Liver (tissue), 9 donors: Measurements from ENCODE around the gene LRRC72. TPM values are rescaled to one million over a fixed set of nuclear protein-coding genes. Genes with fewer than 3 reads are reported as not detected.

Experiments
- DNase-seq: peaks from one replicate; pipeline ENCODE4 v3.0.0-alpha.2; 2017; ENCODE audit warnings: low spot score
- H3K27ac ChIP-seq, 2 donors: one replicate each; pipeline ENCODE4 v1.7.0; 2013; ENCODE audit warnings: inconsistent platforms in 2 of 2, low read length in 2 of 2, control low read depth in 1 of 2, low read depth in 1 of 2, mild to moderate bottlenecking in 1 of 2
- H3K27me3 ChIP-seq, 4 donors: one replicate each; pipeline versions ENCODE4 v1.6.1 to v1.7.0; 2013; ENCODE audit warnings: low read length in 3 of 4, inconsistent platforms in 1 of 4, mild to moderate bottlenecking in 1 of 4, moderate library complexity in 1 of 4; ENCODE audit not compliant: control insufficient read depth in 4 of 4, insufficient read depth in 4 of 4
- H3K36me3 ChIP-seq, 4 donors: one replicate each; pipeline versions ENCODE4 v1.6.1 to v1.7.0; 2013; ENCODE audit warnings: low read length in 3 of 4, mild to moderate bottlenecking in 3 of 4, low read depth in 1 of 4, moderate library complexity in 1 of 4; ENCODE audit not compliant: control insufficient read depth in 4 of 4, insufficient read depth in 3 of 4
- H3K4me1 ChIP-seq, 4 donors: one replicate each; pipeline versions ENCODE4 v1.6.1 to v1.7.0; 2013; ENCODE audit warnings: low read length in 3 of 4, mild to moderate bottlenecking in 3 of 4, moderate library complexity in 1 of 4; ENCODE audit not compliant: control insufficient read depth in 4 of 4, insufficient read depth in 4 of 4
- H3K4me3 ChIP-seq, 3 donors: one replicate each; pipeline versions ENCODE4 v1.6.1 to v1.7.0; 2013; ENCODE audit warnings: low read length in 3 of 3, control low read depth in 1 of 3, low read depth in 1 of 3, mild to moderate bottlenecking in 1 of 3
- H3K9ac ChIP-seq, 2 donors: one replicate each; pipeline ENCODE4 v1.7.0; 2013; ENCODE audit warnings: low read length in 2 of 2, mild to moderate bottlenecking in 2 of 2, moderate library complexity in 2 of 2, control low read depth in 1 of 2, low read depth in 1 of 2
- H3K9me3 ChIP-seq, 4 donors: one replicate each; pipeline versions ENCODE4 v1.6.1 to v1.7.0; 2013; ENCODE audit warnings: low read length in 3 of 4; ENCODE audit not compliant: control insufficient read depth in 4 of 4
- EGR1 ChIP-seq, 2 donors: IDR thresholded peaks; 2 replicates each; pipeline ENCODE4 v1.6.1; 2016 to 2018; ENCODE audit warnings: antibody characterized with exemption in 2 of 2, low read depth in 2 of 2
- FOXA1 ChIP-seq: IDR thresholded peaks from 2 replicates; pipeline ENCODE4 v1.6.1; 2016; ENCODE audit warnings: antibody characterized with exemption
- FOXA2 ChIP-seq: IDR thresholded peaks from 2 replicates; pipeline ENCODE4 v1.6.1; 2016; ENCODE audit warnings: antibody characterized with exemption
- GABPA ChIP-seq, 2 donors: IDR thresholded peaks in 1 of 2; conservative IDR thresholded peaks in 1 of 2; 2 replicates each; pipeline ENCODE4 v1.6.1; 2016; ENCODE audit warnings: antibody characterized with exemption in 2 of 2, mild to moderate bottlenecking in 1 of 2, moderate library complexity in 1 of 2
- HNF4A ChIP-seq, 2 donors: conservative IDR thresholded peaks; 2 replicates each; pipeline ENCODE4 v1.6.1; 2016; ENCODE audit warnings: antibody characterized with exemption in 2 of 2, mild to moderate bottlenecking in 2 of 2
- HNF4G ChIP-seq: IDR thresholded peaks from 2 replicates; pipeline ENCODE4 v1.6.1; 2016; ENCODE audit warnings: antibody characterized with exemption
- JUND ChIP-seq, 2 donors: IDR thresholded peaks; 2 replicates each; pipeline ENCODE4 v1.6.1; 2016; ENCODE audit warnings: antibody characterized with exemption in 2 of 2
- NR2F2 ChIP-seq: IDR thresholded peaks from 2 replicates; pipeline ENCODE4 v1.6.1; 2016; ENCODE audit warnings: antibody characterized with exemption
- RAD21 ChIP-seq, 2 donors: IDR thresholded peaks; 2 replicates each; pipeline ENCODE4 v1.6.1; 2016; ENCODE audit warnings: antibody characterized with exemption in 2 of 2, mild to moderate bottlenecking in 2 of 2
- RXRA ChIP-seq, 2 donors: IDR thresholded peaks; 2 replicates each; pipeline ENCODE4 v1.6.1; 2017 to 2018; ENCODE audit warnings: antibody characterized with exemption in 2 of 2, mild to moderate bottlenecking in 1 of 2
- SP1 ChIP-seq: IDR thresholded peaks from 2 replicates; pipeline ENCODE4 v1.6.1; 2018; ENCODE audit warnings: antibody characterized with exemption, mild to moderate bottlenecking
- TAF1 ChIP-seq: conservative IDR thresholded peaks from 2 replicates; pipeline ENCODE4 v1.6.1; 2016; ENCODE audit warnings: antibody characterized with exemption, mild to moderate bottlenecking
- YY1 ChIP-seq: IDR thresholded peaks from 2 replicates; pipeline ENCODE4 v1.6.1; 2016; ENCODE audit warnings: antibody characterized with exemption, mild to moderate bottlenecking
- WGBS: extraction: QIAGEN DNeasy Blood & Tissue Kit; methylation state at CpG from one replicate; pipeline ENCODE4 v1.1.7; 2013; 5-methylcytosine and 5-hydroxymethylcytosine counted together
- polyA plus RNA-seq, 2 donors: library from polyadenylated mRNA; stranded (reverse) in 1 of 2; unstranded in 1 of 2; fragments of 200-250 nt in 1 of 2; fragments of >200 nt in 1 of 2; fragmentation: Nextera tagmentation in 1 of 2; extraction: Ambion mirVana in 1 of 2; gene quantifications; one replicate each; pipeline versions ENCODE4 v1.2.1 to v1.2.3, GENCODE V29; 2013 to 2015
- total RNA-seq, 2 donors: library from RNA; depleted of rRNA; stranded (reverse); fragments of >200 nt; gene quantifications; one replicate each; pipeline ENCODE4 v1.2.3, GENCODE V29; 2014
- TF ChIP-seq, protein P1 (sequence below): IDR thresholded peaks from 2 replicates; pipeline ENCODE4 v1.6.1; 2016; ENCODE audit warnings: antibody characterized with exemption, mild to moderate bottlenecking
- TF ChIP-seq, protein P2 (sequence below): fragments of 150-350 bp; IDR thresholded peaks from 2 replicates; pipeline ENCODE4 v1.5.1; 2017; ENCODE audit warnings: improper control_type of control experiment, low read depth, low read length; ENCODE audit not compliant: missing input control
- TF ChIP-seq, protein P3 (sequence below): IDR thresholded peaks from 2 replicates; pipeline ENCODE4 v1.6.1; 2016; ENCODE audit warnings: antibody characterized with exemption
- TF ChIP-seq, protein P4 (sequence below): IDR thresholded peaks from 2 replicates; pipeline ENCODE4 v1.6.1; 2016; ENCODE audit warnings: antibody characterized with exemption
- TF ChIP-seq, protein P5 (sequence below): IDR thresholded peaks from 2 replicates; pipeline ENCODE4 v1.6.1; 2016; ENCODE audit warnings: antibody characterized with exemption
- donor health status: healthy.
- donor health status: healthy.
- donor health status: healthy.
- donor health status: healthy.
- donor health status: healthy.

Gene LRRC72
- total and polyA plus RNA-seq, 4 donors: not detected

DNA sequence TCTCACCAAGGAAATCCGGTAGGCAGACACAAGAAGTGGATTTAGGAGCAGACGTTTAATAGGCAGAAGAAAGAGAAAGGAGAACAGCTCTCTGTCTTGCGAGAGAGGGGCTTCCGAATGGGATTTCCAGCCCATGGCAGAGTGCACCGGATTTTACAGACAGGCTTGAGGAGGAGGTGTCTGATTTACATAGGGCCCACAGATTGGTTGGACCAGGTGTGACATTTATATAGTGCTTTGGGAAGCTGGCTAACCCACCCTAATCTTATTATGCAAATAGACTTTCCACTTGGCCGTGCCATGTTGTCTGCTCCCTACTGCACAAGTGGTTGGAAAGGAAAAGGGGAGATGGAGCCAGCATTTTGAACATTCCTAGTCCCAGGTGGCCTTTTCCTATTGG is 61.2 kb downstream of the LRRC72 start:
- TF ChIP-seq, protein P1, sequence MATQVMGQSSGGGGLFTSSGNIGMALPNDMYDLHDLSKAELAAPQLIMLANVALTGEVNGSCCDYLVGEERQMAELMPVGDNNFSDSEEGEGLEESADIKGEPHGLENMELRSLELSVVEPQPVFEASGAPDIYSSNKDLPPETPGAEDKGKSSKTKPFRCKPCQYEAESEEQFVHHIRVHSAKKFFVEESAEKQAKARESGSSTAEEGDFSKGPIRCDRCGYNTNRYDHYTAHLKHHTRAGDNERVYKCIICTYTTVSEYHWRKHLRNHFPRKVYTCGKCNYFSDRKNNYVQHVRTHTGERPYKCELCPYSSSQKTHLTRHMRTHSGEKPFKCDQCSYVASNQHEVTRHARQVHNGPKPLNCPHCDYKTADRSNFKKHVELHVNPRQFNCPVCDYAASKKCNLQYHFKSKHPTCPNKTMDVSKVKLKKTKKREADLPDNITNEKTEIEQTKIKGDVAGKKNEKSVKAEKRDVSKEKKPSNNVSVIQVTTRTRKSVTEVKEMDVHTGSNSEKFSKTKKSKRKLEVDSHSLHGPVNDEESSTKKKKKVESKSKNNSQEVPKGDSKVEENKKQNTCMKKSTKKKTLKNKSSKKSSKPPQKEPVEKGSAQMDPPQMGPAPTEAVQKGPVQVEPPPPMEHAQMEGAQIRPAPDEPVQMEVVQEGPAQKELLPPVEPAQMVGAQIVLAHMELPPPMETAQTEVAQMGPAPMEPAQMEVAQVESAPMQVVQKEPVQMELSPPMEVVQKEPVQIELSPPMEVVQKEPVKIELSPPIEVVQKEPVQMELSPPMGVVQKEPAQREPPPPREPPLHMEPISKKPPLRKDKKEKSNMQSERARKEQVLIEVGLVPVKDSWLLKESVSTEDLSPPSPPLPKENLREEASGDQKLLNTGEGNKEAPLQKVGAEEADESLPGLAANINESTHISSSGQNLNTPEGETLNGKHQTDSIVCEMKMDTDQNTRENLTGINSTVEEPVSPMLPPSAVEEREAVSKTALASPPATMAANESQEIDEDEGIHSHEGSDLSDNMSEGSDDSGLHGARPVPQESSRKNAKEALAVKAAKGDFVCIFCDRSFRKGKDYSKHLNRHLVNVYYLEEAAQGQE: no peak
- TF ChIP-seq HNF4A (conservative IDR thresholded peaks at IDR 0.05) (no peak), TAF1 (no peak), FOXA1 (no peak), SP1 (no peak), RXRA (IDR thresholded peaks at IDR 0.05) (no peak), YY1 (no peak), JUND (IDR thresholded peaks at IDR 0.05) (no peak), NR2F2 (no peak), GABPA (IDR thresholded peaks at IDR 0.05 in 1 of 2, conservative IDR thresholded peaks at IDR 0.05 in 1 of 2) (no peak), RAD21 (IDR thresholded peaks at IDR 0.05) (no peak), FOXA2 (no peak), HNF4G (no peak), EGR1 (IDR thresholded peaks at IDR 0.05; ENCODE audit: low read depth in 2 of 2) (no peak)
- TF ChIP-seq, protein P2, sequence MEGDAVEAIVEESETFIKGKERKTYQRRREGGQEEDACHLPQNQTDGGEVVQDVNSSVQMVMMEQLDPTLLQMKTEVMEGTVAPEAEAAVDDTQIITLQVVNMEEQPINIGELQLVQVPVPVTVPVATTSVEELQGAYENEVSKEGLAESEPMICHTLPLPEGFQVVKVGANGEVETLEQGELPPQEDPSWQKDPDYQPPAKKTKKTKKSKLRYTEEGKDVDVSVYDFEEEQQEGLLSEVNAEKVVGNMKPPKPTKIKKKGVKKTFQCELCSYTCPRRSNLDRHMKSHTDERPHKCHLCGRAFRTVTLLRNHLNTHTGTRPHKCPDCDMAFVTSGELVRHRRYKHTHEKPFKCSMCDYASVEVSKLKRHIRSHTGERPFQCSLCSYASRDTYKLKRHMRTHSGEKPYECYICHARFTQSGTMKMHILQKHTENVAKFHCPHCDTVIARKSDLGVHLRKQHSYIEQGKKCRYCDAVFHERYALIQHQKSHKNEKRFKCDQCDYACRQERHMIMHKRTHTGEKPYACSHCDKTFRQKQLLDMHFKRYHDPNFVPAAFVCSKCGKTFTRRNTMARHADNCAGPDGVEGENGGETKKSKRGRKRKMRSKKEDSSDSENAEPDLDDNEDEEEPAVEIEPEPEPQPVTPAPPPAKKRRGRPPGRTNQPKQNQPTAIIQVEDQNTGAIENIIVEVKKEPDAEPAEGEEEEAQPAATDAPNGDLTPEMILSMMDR: no peak
- TF ChIP-seq, protein P3, sequence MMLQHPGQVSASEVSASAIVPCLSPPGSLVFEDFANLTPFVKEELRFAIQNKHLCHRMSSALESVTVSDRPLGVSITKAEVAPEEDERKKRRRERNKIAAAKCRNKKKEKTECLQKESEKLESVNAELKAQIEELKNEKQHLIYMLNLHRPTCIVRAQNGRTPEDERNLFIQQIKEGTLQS: no peak
- TF ChIP-seq, protein P4, sequence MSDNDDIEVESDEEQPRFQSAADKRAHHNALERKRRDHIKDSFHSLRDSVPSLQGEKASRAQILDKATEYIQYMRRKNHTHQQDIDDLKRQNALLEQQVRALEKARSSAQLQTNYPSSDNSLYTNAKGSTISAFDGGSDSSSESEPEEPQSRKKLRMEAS: no peak
- TF ChIP-seq, protein P5, sequence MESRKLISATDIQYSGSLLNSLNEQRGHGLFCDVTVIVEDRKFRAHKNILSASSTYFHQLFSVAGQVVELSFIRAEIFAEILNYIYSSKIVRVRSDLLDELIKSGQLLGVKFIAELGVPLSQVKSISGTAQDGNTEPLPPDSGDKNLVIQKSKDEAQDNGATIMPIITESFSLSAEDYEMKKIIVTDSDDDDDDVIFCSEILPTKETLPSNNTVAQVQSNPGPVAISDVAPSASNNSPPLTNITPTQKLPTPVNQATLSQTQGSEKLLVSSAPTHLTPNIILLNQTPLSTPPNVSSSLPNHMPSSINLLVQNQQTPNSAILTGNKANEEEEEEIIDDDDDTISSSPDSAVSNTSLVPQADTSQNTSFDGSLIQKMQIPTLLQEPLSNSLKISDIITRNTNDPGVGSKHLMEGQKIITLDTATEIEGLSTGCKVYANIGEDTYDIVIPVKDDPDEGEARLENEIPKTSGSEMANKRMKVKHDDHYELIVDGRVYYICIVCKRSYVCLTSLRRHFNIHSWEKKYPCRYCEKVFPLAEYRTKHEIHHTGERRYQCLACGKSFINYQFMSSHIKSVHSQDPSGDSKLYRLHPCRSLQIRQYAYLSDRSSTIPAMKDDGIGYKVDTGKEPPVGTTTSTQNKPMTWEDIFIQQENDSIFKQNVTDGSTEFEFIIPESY: no peak
- Histone ChIP-seq H3K4me3 (no peak overlapping the region), H3K36me3 (no peaks in the 10 kb centered on the region), H3K4me1 (no peaks in the 10 kb centered on the region), H3K27me3 (no peaks in the 10 kb centered on the region), H3K27ac (no peak overlapping the region), H3K9ac (no peak overlapping the region), H3K9me3 (peaks cover 0 to 2% (median 0%) of the 10 kb centered on the region in 4 donors)
- no peak for DNase-seq
- WGBS: 70% methylated on average over 6 of the region's 6 CpGs
